Fibroblast of villous mesenchyme (primary cell): Measurements from ENCODE around the gene CTNNA2. TPM values are rescaled to one million over a fixed set of nuclear protein-coding genes. Genes with fewer than 3 reads are reported as not detected.

Experiments used
- DNase-seq: peaks from one replicate; pipeline ENCODE4 v3.0.0-alpha.2; 2010; ENCODE audit warnings: low read depth
- H3K4me3 ChIP-seq: 2 replicates; pipeline ENCODE4 v1.5.1; 2011; ENCODE audit warnings: low read depth, mild to moderate bottlenecking, low read length
- CTCF ChIP-seq: IDR thresholded peaks from 2 replicates; pipeline ENCODE4 v1.5.1; 2012; ENCODE audit warnings: low read depth, mild to moderate bottlenecking, low read length; ENCODE audit not compliant: insufficient read depth
- total RNA-seq: library from RNA; depleted of rRNA; stranded (reverse); fragments of >200 nt; gene quantifications from 2 replicates; pipeline ENCODE4 v1.2.3, GENCODE V29; 2012

The CTNNA2 gene
- total RNA-seq, 1 donor, result not detected

GRCh38 chr2:80395251-80395650 lies 882.4 kb downstream of the CTNNA2 start:
- H3K4me3 ChIP-seq, result no peak overlapping the region
- no peak for DNase-seq
- TF ChIP-seq CTCF, result no peak

- TF ChIP-seq CTCF, result no peak
- no peak overlapping the region for H3K4me3 ChIP-seq
- DNase-seq, result no peak
Measured at GRCh38 chr2:80396276-80396675, 883.4 kb downstream of the CTNNA2 start.

GRCh38 chr2:80403081-80403480 lies 890.2 kb downstream of the CTNNA2 start:
- TF ChIP-seq CTCF, result no peak
- H3K4me3 ChIP-seq, result no peak overlapping the region
- no peak for DNase-seq

GRCh38 chr2:80407377-80407776 lies 894.5 kb downstream of the CTNNA2 start:
- H3K4me3 ChIP-seq, result no peak overlapping the region
- no peak for DNase-seq
- TF ChIP-seq CTCF, result no peak

- DNase-seq, result no peak
- no peak overlapping the region for H3K4me3 ChIP-seq
- no peak for TF ChIP-seq CTCF
Measured at GRCh38 chr2:80410346-80410745, 897.5 kb downstream of the CTNNA2 start.

- DNase-seq, result no peak
- TF ChIP-seq CTCF, result no peak
- no peak overlapping the region for H3K4me3 ChIP-seq
Measured at GRCh38 chr2:80413136-80413535, 900.3 kb downstream of the CTNNA2 start.

- TF ChIP-seq CTCF, result no peak
- DNase-seq, result no peak
- no peak overlapping the region for H3K4me3 ChIP-seq
Measured at GRCh38 chr2:80417737-80418136, 904.9 kb downstream of the CTNNA2 start.
